HG03457 (cell line): ENCODE data around the gene PI4K2B.
"Not testable (repeated sequence)": the region's sequence is repeated elsewhere in the genome, so short reads cannot be mapped to it uniquely, and the experiment has no call there.

ENCODE experiments used
- ATAC-seq: cut with Tn5 transposase; IDR thresholded peaks from one replicate; pipeline ENCODE4 v1.9.1; 2021; ENCODE audit warnings: moderate number of reproducible peaks; ENCODE audit not compliant: unreplicated experiment

The PI4K2B gene

GRCh38 chr4:25233737-25234389 lies at the start of gene PI4K2B:
Gene PI4K2B, plus strand, starts transcription at chr4:25234033. Its CDS starts 131 bp downstream, at chr4:25234164.
- ATAC-seq = peak; percentile 62

- no peak for ATAC-seq
Measured at GRCh38 chr4:25184056-25184455, 49.8 kb upstream of the PI4K2B start.

- ATAC-seq = no peak
Measured at GRCh38 chr4:25190407-25190806, 43.4 kb upstream of the PI4K2B start.

- no peak for ATAC-seq
Measured at GRCh38 chr4:25198713-25199112, 35.1 kb upstream of the PI4K2B start.

- ATAC-seq = no peak
Measured at GRCh38 chr4:25207997-25208396, 25.8 kb upstream of the PI4K2B start.

GRCh38 chr4:25209702-25210101 lies 24.1 kb upstream of the PI4K2B start:
- no peak for ATAC-seq

GRCh38 chr4:25211721-25212120 lies 22.1 kb upstream of the PI4K2B start:
- ATAC-seq = no peak

GRCh38 chr4:25212822-25213221 lies 21.0 kb upstream of the PI4K2B start:
- no peak for ATAC-seq

- no peak for ATAC-seq
Measured at GRCh38 chr4:25213347-25213979, 20.4 kb upstream of the PI4K2B start.

- not testable (repeated sequence) for ATAC-seq
Measured at GRCh38 chr4:25214750-25215149, 19.1 kb upstream of the PI4K2B start.

GRCh38 chr4:25215511-25215910 lies 18.3 kb upstream of the PI4K2B start:
- no peak for ATAC-seq

- ATAC-seq = no peak
Measured at GRCh38 chr4:25221377-25221776, 12.5 kb upstream of the PI4K2B start.

- no peak for ATAC-seq
Measured at GRCh38 chr4:25223802-25224375, 9.9 kb upstream of the PI4K2B start.

GRCh38 chr4:25229804-25230203 lies 4.0 kb upstream of the PI4K2B start:
- ATAC-seq = no peak

GRCh38 chr4:25233194-25233593 lies 639 bp upstream of the PI4K2B start:
- ATAC-seq = no peak

- peak; percentile 50 for ATAC-seq
Measured at GRCh38 chr4:25234390-25235370, 847 bp downstream of the PI4K2B start.

GRCh38 chr4:25235401-25235800 lies 1.6 kb downstream of the PI4K2B start:
- ATAC-seq = no peak

- ATAC-seq = not testable (repeated sequence)
Measured at GRCh38 chr4:25236030-25236429, 2.2 kb downstream of the PI4K2B start.

GRCh38 chr4:25236971-25237370 lies 3.1 kb downstream of the PI4K2B start:
- no peak for ATAC-seq

- no peak for ATAC-seq
Measured at GRCh38 chr4:25238052-25238451, 4.2 kb downstream of the PI4K2B start.

- not testable (repeated sequence) for ATAC-seq
Measured at GRCh38 chr4:25239528-25239927, 5.7 kb downstream of the PI4K2B start.
